CD8-positive, alpha-beta memory T cell (primary cell): Measurements from ENCODE around the gene TMEM184A. TPM values are rescaled to one million over a fixed set of nuclear protein-coding genes. Genes with fewer than 3 reads are reported as not detected.
"Not testable (repeated sequence)": the region's sequence is repeated elsewhere in the genome, so short reads cannot be mapped to it uniquely, and the experiment has no call there.

Source experiments
- CTCF ChIA-PET: fragments of 350-600 bp; sonication (Branson Sonifier 250); formaldehyde crosslinking; loops from one replicate; lab custom pipeline; 2021; ENCODE audit warnings: antibody characterized with exemption; lab: Charles Lee
- POLR2A ChIA-PET: fragments of 350-600 bp; sonication (Branson Sonifier 250); formaldehyde crosslinking; loops from one replicate; lab custom pipeline; 2021; ENCODE audit warnings: antibody characterized with exemption; lab: Charles Lee
- DNase-seq, 5 donors: peaks; one replicate each; pipeline versions ENCODE4 v3.0.0 to v3.0.0-alpha.2; 2020 to 2022; ENCODE audit warnings: mixed read lengths in 1 of 5
- H3K27ac ChIP-seq: one replicate; pipeline ENCODE4 v1.7.0; 2013; ENCODE audit warnings: low read depth, mild to moderate bottlenecking, low read length, moderate library complexity
- H3K27me3 ChIP-seq: 2 replicates; pipeline ENCODE4 v1.7.0; 2013; ENCODE audit warnings: low read length, mild to moderate bottlenecking; ENCODE audit not compliant: insufficient read depth, poor library complexity, severe bottlenecking
- H3K36me3 ChIP-seq: 2 replicates; pipeline ENCODE4 v1.7.0; 2013; ENCODE audit warnings: mild to moderate bottlenecking, low read length, moderate library complexity; ENCODE audit not compliant: insufficient read depth
- H3K4me1 ChIP-seq: 2 replicates; pipeline ENCODE4 v1.7.0; 2013; ENCODE audit warnings: mild to moderate bottlenecking, low read length, moderate library complexity; ENCODE audit not compliant: insufficient read depth
- H3K4me3 ChIP-seq: 2 replicates; pipeline ENCODE4 v1.7.0; 2013; ENCODE audit warnings: mild to moderate bottlenecking, low read length
- H3K9me3 ChIP-seq: 2 replicates; pipeline ENCODE4 v1.7.0; 2013; ENCODE audit warnings: mild to moderate bottlenecking, low read length
- H3K27ac Mint-ChIP-seq, 8 donors: one replicate each; pipeline ENCODE4 v1.8.0; 2020 to 2021; ENCODE audit warnings: mixed read lengths in 8 of 8, mild to moderate bottlenecking in 6 of 8, inconsistent platforms in 3 of 8, moderate library complexity in 3 of 8
- H3K27me3 Mint-ChIP-seq, 2 donors: one replicate each; pipeline ENCODE4 v1.8.0; 2020 to 2021; ENCODE audit warnings: mixed read lengths in 2 of 2, mild to moderate bottlenecking in 1 of 2, moderate library complexity in 1 of 2
- H3K36me3 Mint-ChIP-seq, 3 donors: one replicate each; pipeline ENCODE4 v1.8.0; 2020 to 2021; ENCODE audit warnings: mixed read lengths in 3 of 3, inconsistent platforms in 1 of 3, mild to moderate bottlenecking in 1 of 3
- H3K4me1 Mint-ChIP-seq, 3 donors: one replicate each; pipeline ENCODE4 v1.8.0; 2020 to 2021; ENCODE audit warnings: mixed read lengths in 3 of 3, inconsistent platforms in 1 of 3, mild to moderate bottlenecking in 1 of 3
- H3K4me3 Mint-ChIP-seq, 7 donors: one replicate each; pipeline ENCODE4 v1.8.0; 2020 to 2021; ENCODE audit warnings: mixed read lengths in 7 of 7, mild to moderate bottlenecking in 6 of 7, moderate library complexity in 4 of 7, inconsistent platforms in 2 of 7
- H3K9me3 Mint-ChIP-seq, 5 donors: one replicate each; pipeline ENCODE4 v1.8.0; 2020 to 2022; ENCODE audit warnings: mixed read lengths in 5 of 5, mild to moderate bottlenecking in 3 of 5, moderate library complexity in 2 of 5, inconsistent platforms in 1 of 5
- polyA plus RNA-seq: library from polyadenylated mRNA; unstranded; fragments of 300-500 nt; fragmentation: Illumina TruSeq; gene quantifications from one replicate; pipeline ENCODE4 v1.2.3, GENCODE V29; 2021
- total RNA-seq, 2 experiments: library from RNA; stranded (reverse); gene quantifications; one replicate each; pipeline ENCODE4 v1.2.3, GENCODE V29; 2021

The TMEM184A gene
- total and polyA plus RNA-seq, 3 experiments from 2014 or later, result not detected

- H3K4me3 ChIP-seq, result no peak overlapping the region
- H3K9me3 ChIP-seq, result no peaks in the 10 kb centered on the region
- no peak overlapping the region for H3K27ac ChIP-seq
- H3K27ac Mint-ChIP-seq, result no peak overlapping the region
- CTCF ChIA-PET, result no interaction called here
- no peaks in the 10 kb centered on the region for H3K27me3 ChIP-seq
- no peaks in the 10 kb centered on the region for H3K4me1 ChIP-seq
- H3K9me3 Mint-ChIP-seq, result peaks cover 0 to 13% (median 4%) of the 10 kb centered on the region in 5 donors
- no peak for DNase-seq
- no peak overlapping the region for H3K4me3 Mint-ChIP-seq
- POLR2A ChIA-PET, result no interaction called here
- H3K27me3 Mint-ChIP-seq, result peaks cover 9 to 13% of the 10 kb centered on the region in 2 donors
- peaks cover 0 to 7% (median 0%) of the 10 kb centered on the region in 3 donors for H3K36me3 Mint-ChIP-seq
- no peaks in the 10 kb centered on the region for H3K4me1 Mint-ChIP-seq
- no peaks in the 10 kb centered on the region for H3K36me3 ChIP-seq
These were observed 32.8 kb downstream of the TMEM184A start for GRCh38 chr7:1523208-1523607.

DNA sequence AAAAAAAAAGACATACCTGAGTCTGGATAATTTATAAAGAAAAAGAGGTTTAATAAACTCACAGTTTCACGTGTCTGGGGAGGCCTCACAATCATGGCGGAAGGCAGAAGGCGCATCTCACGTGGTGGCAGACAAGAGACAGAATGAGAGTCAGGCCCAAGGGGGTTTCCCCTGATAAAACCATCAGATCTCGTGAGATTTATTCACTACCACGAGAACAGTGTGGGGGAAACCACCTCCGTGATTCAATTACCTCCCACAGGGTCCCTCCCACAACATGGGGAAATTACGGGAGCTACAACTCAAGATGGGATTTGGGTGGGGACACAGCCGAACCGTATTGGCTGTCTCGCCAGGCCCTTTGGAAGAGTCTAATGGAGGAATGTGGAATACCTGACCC, 34.5 kb downstream of the TMEM184A start:
- Histone ChIP-seq H3K36me3 (no peaks in the 10 kb centered on the region), H3K27me3 (no peaks in the 10 kb centered on the region), H3K4me1 (no peaks in the 10 kb centered on the region), H3K9me3 (no peaks in the 10 kb centered on the region), H3K4me3 (no peak overlapping the region), H3K27ac (no peak overlapping the region)
- ChIA-PET POLR2A (no interaction called here), CTCF (no interaction called here)
- peaks cover 0 to 7% (median 0%) of the 10 kb centered on the region in 3 donors for H3K36me3 Mint-ChIP-seq
- no peak for DNase-seq
- peaks cover 4 to 8% of the 10 kb centered on the region in 2 donors for H3K27me3 Mint-ChIP-seq
- no peaks in the 10 kb centered on the region for H3K4me1 Mint-ChIP-seq
- no peak overlapping the region for H3K4me3 Mint-ChIP-seq
- H3K27ac Mint-ChIP-seq, result no peak overlapping the region
- H3K9me3 Mint-ChIP-seq, result peaks cover 0 to 13% (median 4%) of the 10 kb centered on the region in 5 donors

DNA sequence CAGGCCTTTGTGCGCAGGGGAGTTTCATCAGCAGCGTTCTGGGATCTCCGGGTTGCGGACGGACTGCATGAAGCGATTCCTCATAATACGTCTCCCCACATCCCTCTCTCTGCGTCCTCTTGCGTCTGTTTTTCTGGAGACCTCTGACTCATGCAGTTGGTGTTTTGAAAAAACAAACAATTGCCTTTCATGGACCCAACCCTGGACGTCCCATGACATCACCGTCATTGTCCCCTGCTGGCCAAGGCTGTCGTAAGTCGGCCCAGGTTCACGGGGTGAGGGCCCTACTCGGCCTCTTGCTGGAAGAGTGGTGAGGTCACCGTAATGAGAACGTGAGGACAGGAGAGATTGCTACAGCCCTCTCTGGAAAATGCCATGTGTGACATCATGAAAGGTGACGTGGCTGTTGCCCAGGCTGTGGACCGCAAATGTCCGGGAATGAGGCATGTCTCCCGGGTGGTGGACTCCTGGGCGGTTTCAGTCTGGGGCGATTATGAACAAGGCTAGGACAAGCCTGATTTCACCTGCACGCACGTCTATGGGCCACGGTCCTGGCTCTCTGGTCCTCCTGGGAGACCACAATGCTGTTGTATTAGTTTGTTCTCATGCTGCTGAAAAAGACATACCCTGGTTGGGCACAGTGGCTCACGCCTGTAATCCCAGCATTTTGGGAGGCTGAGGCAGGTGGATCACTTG, 35.3 kb downstream of the TMEM184A start:
- Histone ChIP-seq H3K36me3 (no peaks in the 10 kb centered on the region), H3K27ac (no peak overlapping the region), H3K4me1 (no peaks in the 10 kb centered on the region), H3K9me3 (no peaks in the 10 kb centered on the region), H3K4me3 (no peak overlapping the region), H3K27me3 (no peaks in the 10 kb centered on the region)
- ChIA-PET CTCF (no interaction called here), POLR2A (no interaction called here)
- Mint-ChIP-seq H3K27me3 (peaks cover 4 to 7% of the 10 kb centered on the region in 2 donors), H3K9me3 (peaks cover 0 to 13% (median 4%) of the 10 kb centered on the region in 5 donors), H3K36me3 (peaks cover 0 to 7% (median 0%) of the 10 kb centered on the region in 3 donors), H3K4me1 (no peaks in the 10 kb centered on the region), H3K27ac (no peak overlapping the region), H3K4me3 (no peak overlapping the region)
- no peak for DNase-seq

DNA sequence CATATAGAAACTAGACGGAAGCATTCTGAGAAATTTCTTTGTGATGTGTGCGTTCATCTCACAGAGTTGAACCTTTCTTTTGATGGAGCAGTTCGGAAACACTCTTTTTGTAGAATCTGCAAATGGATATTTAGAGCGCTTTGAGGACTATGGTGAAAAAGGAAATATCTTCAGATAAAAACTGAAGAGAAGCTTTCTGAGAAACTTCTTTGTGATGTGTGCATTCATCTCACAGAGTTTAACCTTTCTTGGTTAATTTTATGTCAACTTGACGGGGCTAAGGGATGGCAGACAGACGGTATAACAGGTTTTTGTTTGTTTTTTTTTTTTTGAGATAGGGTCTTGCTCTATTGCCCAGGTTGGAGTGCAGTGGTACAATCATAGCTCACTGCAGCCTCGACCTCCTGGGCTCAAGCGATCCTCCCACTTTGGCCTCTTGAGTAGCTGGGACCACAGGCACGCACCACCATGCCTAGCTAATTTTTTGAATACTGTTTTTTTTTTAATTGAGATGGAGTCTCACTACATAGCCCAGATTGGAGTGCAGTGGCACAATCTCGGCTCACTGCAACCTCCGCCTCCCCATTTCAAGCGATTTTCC, 36.6 kb downstream of the TMEM184A start:
- POLR2A ChIA-PET, H3K27me3 Mint-ChIP-seq, DNase-seq, H3K36me3 Mint-ChIP-seq, H3K4me3 ChIP-seq, H3K27ac ChIP-seq, H3K4me1 Mint-ChIP-seq, H3K36me3 ChIP-seq, H3K4me3 Mint-ChIP-seq, H3K4me1 ChIP-seq, H3K27me3 ChIP-seq, H3K9me3 ChIP-seq, H3K27ac Mint-ChIP-seq: not testable (repeated sequence)
- CTCF ChIA-PET, result interaction anchor here (1.7 kb wide), 1 partner anchor 10 kb away, joined by 3 read pairs; no protein-coding TSS in a partner anchor
- peaks cover 0 to 13% (median 4%) of the 10 kb centered on the region in 5 donors for H3K9me3 Mint-ChIP-seq

GRCh38 chr7:1516586-1517251, 39.3 kb downstream of the TMEM184A start:
- H3K27me3 ChIP-seq, result no peaks in the 10 kb centered on the region
- Mint-ChIP-seq H3K9me3 (peaks cover 0 to 13% (median 4%) of the 10 kb centered on the region in 5 donors), H3K36me3 (peaks cover 0 to 7% (median 0%) of the 10 kb centered on the region in 3 donors), H3K27ac (no peak overlapping the region), H3K27me3 (peaks cover 0 to 3% of the 10 kb centered on the region in 2 donors), H3K4me1 (peaks cover 6 to 15% (median 6%) of the 10 kb centered on the region in 3 donors), H3K4me3 (no peak overlapping the region)
- no peak for DNase-seq
- no peaks in the 10 kb centered on the region for H3K36me3 ChIP-seq
- no peak overlapping the region for H3K27ac ChIP-seq
- H3K9me3 ChIP-seq, result no peaks in the 10 kb centered on the region
- H3K4me3 ChIP-seq, result no peak overlapping the region
- POLR2A ChIA-PET, result no interaction called here
- CTCF ChIA-PET, result no interaction called here
- H3K4me1 ChIP-seq, result peaks cover 19% of the 10 kb centered on the region

- H3K27me3 ChIP-seq, POLR2A ChIA-PET, H3K27ac Mint-ChIP-seq, H3K36me3 Mint-ChIP-seq, H3K27ac ChIP-seq, H3K9me3 ChIP-seq, H3K27me3 Mint-ChIP-seq, H3K4me3 ChIP-seq, H3K4me3 Mint-ChIP-seq, CTCF ChIA-PET, DNase-seq, H3K36me3 ChIP-seq: not testable (repeated sequence)
- H3K9me3 Mint-ChIP-seq, result peaks cover 0 to 12% (median 4%) of the 10 kb centered on the region in 5 donors
- peaks cover 6 to 15% (median 6%) of the 10 kb centered on the region in 3 donors for H3K4me1 Mint-ChIP-seq
- H3K4me1 ChIP-seq, result peaks cover 21% of the 10 kb centered on the region
These were observed 40.5 kb downstream of the TMEM184A start for GRCh38 chr7:1515509-1515967.

DNA sequence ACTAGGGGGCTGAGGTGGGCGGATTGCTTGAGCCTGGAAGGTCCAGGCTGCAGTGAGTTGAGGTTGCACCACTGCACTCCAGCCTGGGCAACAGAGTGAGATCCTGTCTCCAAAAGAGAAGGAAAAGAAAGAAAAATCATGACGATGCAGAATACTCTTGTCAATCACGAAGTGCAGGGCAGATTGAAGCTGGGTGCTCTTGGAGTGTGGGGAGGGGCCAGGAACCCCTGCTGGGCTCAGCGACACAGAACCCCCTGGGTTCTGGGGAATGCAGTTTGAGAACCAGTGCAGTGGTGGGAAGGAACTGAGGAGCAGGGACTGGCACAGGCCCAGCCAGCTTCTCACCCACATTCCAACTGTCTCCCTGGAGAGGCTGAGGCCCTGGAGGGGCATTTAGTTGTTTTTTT, 41.0 kb downstream of the TMEM184A start:
- Histone ChIP-seq H3K9me3 (no peaks in the 10 kb centered on the region), H3K4me3 (no peak overlapping the region), H3K4me1 (peaks cover 21% of the 10 kb centered on the region), H3K27ac (no peak overlapping the region), H3K27me3 (no peaks in the 10 kb centered on the region), H3K36me3 (no peaks in the 10 kb centered on the region)
- ChIA-PET POLR2A (no interaction called here), CTCF (no interaction called here)
- H3K4me3 Mint-ChIP-seq, result no peak overlapping the region
- H3K36me3 Mint-ChIP-seq, result peaks cover 0 to 7% (median 0%) of the 10 kb centered on the region in 3 donors
- H3K9me3 Mint-ChIP-seq, result peaks cover 0 to 9% (median 4%) of the 10 kb centered on the region in 5 donors
- no peak overlapping the region for H3K27ac Mint-ChIP-seq
- peaks cover 6 to 15% (median 6%) of the 10 kb centered on the region in 3 donors for H3K4me1 Mint-ChIP-seq
- no peak for DNase-seq
- peaks cover 0 to 6% of the 10 kb centered on the region in 2 donors for H3K27me3 Mint-ChIP-seq

DNA sequence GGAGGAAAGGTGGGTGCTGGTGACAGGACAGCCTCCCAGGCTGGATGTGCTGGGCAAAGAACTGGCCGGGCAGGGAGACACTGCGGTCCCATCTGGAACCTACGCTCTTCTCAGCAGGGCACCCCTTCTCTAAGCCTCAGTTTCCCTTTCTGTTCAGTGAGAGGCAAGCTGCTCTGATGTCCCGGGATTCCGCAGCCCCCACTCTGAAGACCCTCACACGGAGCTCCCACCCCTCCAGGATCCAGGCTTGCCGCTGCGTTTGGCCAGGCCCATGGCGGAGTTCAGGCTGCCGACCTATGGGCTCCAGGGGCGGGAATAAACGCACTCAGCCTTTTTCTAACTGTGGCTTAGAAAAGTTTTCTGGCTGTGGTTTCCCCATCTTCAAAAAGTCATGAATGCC, 41.6 kb downstream of the TMEM184A start:
- Histone ChIP-seq H3K9me3 (no peaks in the 10 kb centered on the region), H3K36me3 (no peaks in the 10 kb centered on the region), H3K4me3 (no peak overlapping the region), H3K4me1 (peaks cover 21% of the 10 kb centered on the region), H3K27me3 (no peaks in the 10 kb centered on the region), H3K27ac (no peak overlapping the region)
- peaks cover 6 to 15% (median 6%) of the 10 kb centered on the region in 3 donors for H3K4me1 Mint-ChIP-seq
- H3K36me3 Mint-ChIP-seq, result peaks cover 0 to 5% (median 0%) of the 10 kb centered on the region in 3 donors
- peaks cover 0 to 6% of the 10 kb centered on the region in 2 donors for H3K27me3 Mint-ChIP-seq
- H3K9me3 Mint-ChIP-seq, result peaks cover 0 to 5% (median 4%) of the 10 kb centered on the region in 5 donors
- no peak for DNase-seq
- CTCF ChIA-PET, result interaction anchor here (1.0 kb wide), 1 partner anchor 9 kb away, joined by 4 read pairs; no protein-coding TSS in a partner anchor
- no peak overlapping the region for H3K4me3 Mint-ChIP-seq
- POLR2A ChIA-PET, result no interaction called here
- H3K27ac Mint-ChIP-seq, result no peak overlapping the region
